ENCODE results near the gene NDFIP1. TPM values are rescaled to one million over a fixed set of nuclear protein-coding genes. Genes with fewer than 3 reads are reported as not detected.

Gene NDFIP1
- total and polyA plus RNA-seq, 2 of the 8 experiments (the other 6 are each of a cell fraction or from before 2014, with no cell fraction given): 8.8 to 27.1 TPM

DNA sequence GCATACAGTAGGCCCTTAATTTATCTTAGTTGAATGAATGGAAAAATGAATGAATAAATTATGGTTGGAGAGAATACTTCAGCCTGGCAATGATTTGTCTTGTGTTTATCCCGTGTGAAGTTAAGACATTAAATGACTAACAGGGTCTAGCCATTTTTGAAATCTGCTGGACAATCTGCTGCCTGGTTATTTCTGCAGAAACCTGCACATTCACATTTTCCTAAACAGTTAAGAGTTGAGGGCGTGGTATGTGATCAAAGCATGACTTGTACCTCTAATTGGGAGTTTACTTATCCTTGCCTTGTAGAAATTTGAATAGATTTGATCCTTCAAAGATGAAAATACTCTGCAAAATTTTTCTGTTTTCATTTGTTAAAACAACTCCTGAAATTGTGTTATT lies 34.6 kb upstream of the NDFIP1 start (continued):
- TF ChIP-seq, protein P1, sequence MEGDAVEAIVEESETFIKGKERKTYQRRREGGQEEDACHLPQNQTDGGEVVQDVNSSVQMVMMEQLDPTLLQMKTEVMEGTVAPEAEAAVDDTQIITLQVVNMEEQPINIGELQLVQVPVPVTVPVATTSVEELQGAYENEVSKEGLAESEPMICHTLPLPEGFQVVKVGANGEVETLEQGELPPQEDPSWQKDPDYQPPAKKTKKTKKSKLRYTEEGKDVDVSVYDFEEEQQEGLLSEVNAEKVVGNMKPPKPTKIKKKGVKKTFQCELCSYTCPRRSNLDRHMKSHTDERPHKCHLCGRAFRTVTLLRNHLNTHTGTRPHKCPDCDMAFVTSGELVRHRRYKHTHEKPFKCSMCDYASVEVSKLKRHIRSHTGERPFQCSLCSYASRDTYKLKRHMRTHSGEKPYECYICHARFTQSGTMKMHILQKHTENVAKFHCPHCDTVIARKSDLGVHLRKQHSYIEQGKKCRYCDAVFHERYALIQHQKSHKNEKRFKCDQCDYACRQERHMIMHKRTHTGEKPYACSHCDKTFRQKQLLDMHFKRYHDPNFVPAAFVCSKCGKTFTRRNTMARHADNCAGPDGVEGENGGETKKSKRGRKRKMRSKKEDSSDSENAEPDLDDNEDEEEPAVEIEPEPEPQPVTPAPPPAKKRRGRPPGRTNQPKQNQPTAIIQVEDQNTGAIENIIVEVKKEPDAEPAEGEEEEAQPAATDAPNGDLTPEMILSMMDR (IDR thresholded peaks at IDR 0.05; ENCODE audit: control extremely low read depth in 1 of 3, insufficient read depth in 1 of 3, low read depth in 1 of 3, low read length in 3 of 3): no peak
- TF ChIP-seq CBX5 (IDR thresholded peaks at IDR 0.05; ENCODE audit: low read depth, low read length) (no peak), TEAD4 (IDR thresholded peaks at IDR 0.05; ENCODE audit: low read depth, low read length) (no peak)
